ENCODE data around the gene LARP4. TPM values are rescaled to one million over a fixed set of nuclear protein-coding genes. Genes with fewer than 3 reads are reported as not detected.

LARP4 gene
- total RNA-seq, result 44.8 TPM

DNA sequence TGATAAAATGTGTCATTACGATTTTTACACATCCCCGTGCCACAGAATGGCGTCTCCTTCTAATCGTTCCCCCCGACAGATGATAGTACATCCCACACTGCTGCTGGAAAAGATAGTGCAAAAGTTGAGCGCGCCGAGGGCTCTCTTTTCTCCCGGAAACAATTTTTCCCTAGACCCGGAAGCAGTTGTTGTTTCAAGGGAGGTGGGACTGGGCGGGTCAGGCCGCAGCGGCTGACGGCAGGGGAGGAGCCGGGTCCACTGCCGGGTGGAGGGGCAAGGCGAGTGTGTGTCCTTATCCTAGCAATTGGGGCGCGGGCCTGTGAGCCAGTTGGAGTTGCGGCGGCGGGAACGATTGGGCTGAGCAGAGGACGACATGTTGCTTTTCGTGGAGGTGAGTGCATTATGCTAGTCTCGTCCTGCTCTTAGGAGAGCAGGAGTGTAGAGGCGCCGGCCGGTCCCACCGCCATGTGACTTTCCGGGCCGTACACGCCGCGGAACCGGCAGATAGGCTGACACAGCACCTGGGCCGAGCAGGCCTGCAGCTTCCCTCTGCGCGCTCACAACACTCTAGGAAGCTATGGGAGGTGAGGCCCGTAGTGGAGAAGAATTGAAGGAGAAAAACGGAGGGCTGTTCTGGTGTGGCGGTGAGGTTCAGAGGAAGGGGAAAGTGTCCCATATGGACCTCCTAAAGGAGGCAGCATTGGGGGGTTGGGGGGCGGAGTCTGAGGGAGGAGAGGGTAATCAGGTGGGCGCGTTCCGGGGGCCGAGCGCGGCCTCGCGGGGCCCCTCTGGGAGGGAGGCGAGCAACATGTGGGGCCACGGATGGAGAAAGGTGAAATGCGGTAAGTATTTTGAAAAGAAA, at the start of gene LARP4:
LARP4 (plus strand) TSS at position 248 of the 862 bp plus-strand sequence; CDS start at position 374, 126 bp downstream.

DNA sequence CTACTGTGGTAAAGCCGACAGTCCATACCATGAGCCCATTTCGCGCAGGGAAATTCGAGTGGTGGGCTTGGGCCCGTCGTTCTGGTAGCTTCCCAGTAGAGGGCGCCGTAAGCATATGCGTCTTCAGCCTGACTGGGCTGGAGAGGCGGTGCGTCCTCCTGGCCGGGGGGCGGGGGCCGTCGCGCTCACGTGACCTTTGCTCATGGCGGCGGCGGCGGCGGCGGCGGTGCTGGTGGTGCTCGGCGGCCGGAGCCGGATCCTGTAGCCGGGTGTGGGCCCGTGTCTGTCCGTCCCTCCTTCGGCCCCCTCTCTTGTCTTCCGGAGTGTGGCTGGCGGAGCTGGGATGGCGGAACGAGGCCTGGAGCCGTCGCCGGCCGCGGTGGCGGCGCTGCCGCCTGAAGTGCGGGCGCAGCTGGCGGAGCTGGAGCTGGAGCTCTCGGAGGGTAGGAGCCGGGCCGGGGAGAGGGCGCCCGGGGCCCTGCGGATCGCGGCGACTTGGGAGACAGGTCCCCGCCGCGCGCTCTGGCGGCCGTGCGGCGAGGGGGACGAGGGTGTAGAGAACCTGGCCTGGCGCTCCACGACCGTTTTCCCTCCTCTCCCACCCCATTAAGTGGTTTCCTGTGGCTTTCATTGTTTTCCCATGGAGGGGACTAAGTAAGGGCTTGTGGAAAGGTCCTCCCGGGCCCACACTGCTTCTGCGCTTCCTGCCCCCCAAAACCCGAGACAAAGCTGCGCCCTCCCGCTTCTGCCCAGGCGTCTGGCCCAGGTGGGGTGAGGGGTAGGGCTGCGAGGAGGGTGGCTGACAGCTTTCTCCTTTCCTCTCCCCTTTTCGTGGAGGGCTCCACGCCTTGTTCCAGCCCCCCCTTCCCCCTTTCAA, 104.4 kb downstream of the LARP4 start, which contains the start of gene DIP2B:
DIP2B (plus strand) TSS at position 188 of the 877 bp plus-strand sequence; CDS start at position 344, 156 bp downstream.

Other genes starting within 250 kb of the LARP4 start
- gene CERS5, start 233.5 kb upstream of the LARP4 start, total RNA-seq, result 160 TPM
- 32.2 TPM for gene LIMA1, start 117.4 kb upstream of the LARP4 start, total RNA-seq
- not detected for gene FAM186A, start 4.3 kb upstream of the LARP4 start, total RNA-seq
- gene DIP2B, start 104.1 kb downstream of the LARP4 start, total RNA-seq, result 82.3 TPM